ENCODE data around the gene MPHOSPH8. TPM values are rescaled to one million over a fixed set of nuclear protein-coding genes. Genes with fewer than 3 reads are reported as not detected.

The MPHOSPH8 gene
- total and polyA plus RNA-seq, 2 of the 4 experiments (the other 2 are of a cell fraction) = 11.7 to 16.4 TPM

DNA sequence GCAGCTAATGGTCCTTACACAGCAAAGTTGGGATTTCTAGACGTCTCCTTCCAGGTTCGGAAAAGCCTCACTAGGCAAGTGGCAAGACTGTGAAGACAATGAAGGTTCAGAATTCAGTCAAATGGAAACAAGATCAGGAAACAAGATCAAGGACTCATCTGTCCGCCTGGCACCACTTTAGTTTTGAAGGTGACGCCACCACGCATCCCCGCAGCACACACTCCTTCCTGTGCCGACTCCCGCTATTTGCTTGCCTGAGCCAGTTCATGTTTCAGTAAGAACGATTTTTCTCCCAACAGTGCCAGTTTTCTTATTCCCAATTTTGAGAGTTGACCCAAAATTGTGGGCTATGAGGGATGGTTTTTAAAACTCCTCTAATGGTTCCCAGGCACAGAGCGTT is 41.4 kb downstream of the MPHOSPH8 start:
- ATAC-seq (ENCODE audit: low read depth) = no peak
- Histone ChIP-seq H3K56ac (ENCODE audit: extremely low read depth, insufficient read depth, low read length) (no peak overlapping the region), H3K4me2 (ENCODE audit: low read depth, low read length) (no peak overlapping the region), H2AFZ (replicated peaks; ENCODE audit: low read length, poor library complexity) (no peak overlapping the region), H4K91ac (ENCODE audit: insufficient read depth, low read depth, low read length) (no peak overlapping the region), H2BK5ac (ENCODE audit: low read depth, low read length, poor library complexity, severe bottlenecking) (no peak overlapping the region), H3K4me3 (ENCODE audit: insufficient read depth, low read depth, low read length) (no peak overlapping the region), H2BK20ac (ENCODE audit: low read depth, low read length) (no peak overlapping the region), H2AK5ac (ENCODE audit: low read depth, low read length) (no peak overlapping the region), H4K5ac (ENCODE audit: low read depth, low read length) (no peak overlapping the region), H3K9ac (ENCODE audit: low read depth, low read length) (no peak overlapping the region), H3K4ac (ENCODE audit: low read depth, low read length) (no peak overlapping the region), H3K36me3 (ENCODE audit: control insufficient read depth, insufficient read depth, low read length) (peaks cover 43% of the 10 kb centered on the region), H2AK9ac (replicated peaks; ENCODE audit: low read depth, low read length, poor library complexity) (no peak overlapping the region), H2BK15ac (ENCODE audit: low read depth, low read length) (no peak overlapping the region), H3K27me3 (ENCODE audit: control insufficient read depth, insufficient read depth, low read length) (no peaks in the 10 kb centered on the region), H3K18ac (ENCODE audit: low read depth, low read length) (no peak overlapping the region), H2BK120ac (ENCODE audit: low read depth, low read length) (no peak overlapping the region), H3K4me1 (ENCODE audit: control insufficient read depth, insufficient read depth, low read length) (peaks cover 2% of the 10 kb centered on the region), H3K23ac (ENCODE audit: low read depth, low read length) (no peak overlapping the region), H3K14ac (replicated peaks; ENCODE audit: low read depth, low read length) (no peak overlapping the region), H3K27ac (ENCODE audit: insufficient read depth, low read length) (no peak overlapping the region), H4K20me1 (ENCODE audit: insufficient read depth, low read length) (no peaks in the 10 kb centered on the region), H3K9me3 (ENCODE audit: control insufficient read depth, insufficient read depth, low read length) (no peaks in the 10 kb centered on the region), H3K79me1 (ENCODE audit: low read depth in 1 of 2, low read length in 2 of 2) (peaks cover 8 to 30% of the 10 kb centered on the region in 2 experiments), H4K8ac (ENCODE audit: low read depth in 2 of 2, low read length in 2 of 2) (no peak overlapping the region), H3K9me1 (ENCODE audit: insufficient read depth, low read length) (peaks cover 5% of the 10 kb centered on the region)
- DNase-seq = no peak
- in situ Hi-C loops (cut with MboI; ENCODE audit: low sequenced_read_pairs) (loop anchor here (10.0 to 25.0 kb wide), 2 partner anchors 100 to 312 kb away; no protein-coding TSS in a partner anchor), intact Hi-C loops (cut with micrococcal nuclease) (no loop called here), dilution Hi-C loops (cut with HindIII; ENCODE audit: low sequenced_read_pairs, unreplicated experiment) (no loop called here)
- WGBS, 2 experiments (ENCODE audit: extremely low coverage in 2 of 2, insufficient read length in 1 of 2) = 93% methylated on average over 3 of the region's 10 CpGs; no CpG with 5 or more reads in 1 of the 2 experiments
- ChIA-PET CTCF (interaction anchor here (1.0 kb wide), 1 partner anchor 15 kb away, joined by 3 read pairs; no protein-coding TSS in a partner anchor), POLR2A (ENCODE audit: unreplicated experiment) (no interaction called here)
- BruUV-seq (replicated peaks) = no TSS peak
- TF ChIP-seq SMC3 (IDR thresholded peaks at IDR 0.05; ENCODE audit: low read depth, low read length) = no peak
- no peak for TF ChIP-seq NFE2L2 (IDR thresholded peaks at IDR 0.05; ENCODE audit: low read depth, low read length)
- no peak for TF ChIP-seq RAD21 (IDR thresholded peaks at IDR 0.05; ENCODE audit: low read length)
- TF ChIP-seq CEBPB (IDR thresholded peaks at IDR 0.05; ENCODE audit: low read depth, low read length) = no peak
- no peak for TF ChIP-seq RCOR1 (IDR thresholded peaks at IDR 0.05; ENCODE audit: insufficient replicate concordance, low read length)
- TF ChIP-seq MAFK (IDR thresholded peaks at IDR 0.05; ENCODE audit: low read depth, low read length) = no peak
- no peak for TF ChIP-seq USF2 (IDR thresholded peaks at IDR 0.05; ENCODE audit: low read depth, low read length)
- no peak for TF ChIP-seq CHD1 (IDR thresholded peaks at IDR 0.05; ENCODE audit: low read depth, low read length)
- TF ChIP-seq BHLHE40 (IDR thresholded peaks at IDR 0.05; ENCODE audit: low read depth, low read length) = no peak
- TF ChIP-seq CTCF (conservative IDR thresholded peaks at IDR 0.05; ENCODE audit: low read depth, low read length) = no peak
- TF ChIP-seq, protein P1, sequence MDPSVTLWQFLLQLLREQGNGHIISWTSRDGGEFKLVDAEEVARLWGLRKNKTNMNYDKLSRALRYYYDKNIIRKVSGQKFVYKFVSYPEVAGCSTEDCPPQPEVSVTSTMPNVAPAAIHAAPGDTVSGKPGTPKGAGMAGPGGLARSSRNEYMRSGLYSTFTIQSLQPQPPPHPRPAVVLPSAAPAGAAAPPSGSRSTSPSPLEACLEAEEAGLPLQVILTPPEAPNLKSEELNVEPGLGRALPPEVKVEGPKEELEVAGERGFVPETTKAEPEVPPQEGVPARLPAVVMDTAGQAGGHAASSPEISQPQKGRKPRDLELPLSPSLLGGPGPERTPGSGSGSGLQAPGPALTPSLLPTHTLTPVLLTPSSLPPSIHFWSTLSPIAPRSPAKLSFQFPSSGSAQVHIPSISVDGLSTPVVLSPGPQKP (IDR thresholded peaks at IDR 0.05; ENCODE audit: borderline replicate concordance, low read depth, low read length) = no peak
- TF ChIP-seq FOS (IDR thresholded peaks at IDR 0.05; ENCODE audit: low read depth, low read length) = no peak
- no peak for TF ChIP-seq MAZ (IDR thresholded peaks at IDR 0.05; ENCODE audit: borderline replicate concordance, low read depth, low read length)
- TF ChIP-seq POLR2A (IDR thresholded peaks at IDR 0.05; ENCODE audit: low read depth, low read length) = no peak
- TF ChIP-seq RFX5 (IDR thresholded peaks at IDR 0.05; ENCODE audit: low read depth, low read length) = no peak
- no peak for TF ChIP-seq MXI1 (IDR thresholded peaks at IDR 0.05; ENCODE audit: borderline replicate concordance, low read depth, low read length)
